Osteoblast (primary cell): ENCODE measurements around the gene OR2Z1. TPM values are rescaled to one million over a fixed set of nuclear protein-coding genes. Genes with fewer than 3 reads are reported as not detected.

Source experiments
- DNase-seq: peaks from one replicate; pipeline ENCODE4 v3.0.0; 2011; ENCODE audit warnings: low spot score, mixed read lengths; ENCODE audit not compliant: insufficient read length; ENCODE audit errors: missing footprints
- H2AFZ ChIP-seq: 2 replicates; pipeline ENCODE4 v1.6.0; 2011; ENCODE audit warnings: mild to moderate bottlenecking, low read length
- H3K27ac ChIP-seq: 2 replicates; pipeline ENCODE4 v1.5.1; 2011; ENCODE audit warnings: mild to moderate bottlenecking, low read depth, low read length, moderate library complexity
- H3K27me3 ChIP-seq: 2 replicates; pipeline ENCODE4 v1.6.0; 2012; ENCODE audit warnings: mild to moderate bottlenecking, control low read depth, inconsistent platforms, low read length, moderate library complexity; ENCODE audit not compliant: insufficient read depth
- H3K36me3 ChIP-seq: 2 replicates; pipeline ENCODE4 v1.5.1; 2011; ENCODE audit warnings: mild to moderate bottlenecking, low read length, control low read depth, moderate library complexity; ENCODE audit not compliant: insufficient read depth
- H3K4me1 ChIP-seq: 2 replicates; pipeline ENCODE4 v1.5.1; 2011; ENCODE audit warnings: mild to moderate bottlenecking, low read length, control low read depth, moderate library complexity; ENCODE audit not compliant: insufficient read depth
- H3K4me2 ChIP-seq: 2 replicates; pipeline ENCODE4 v1.6.0; 2011; ENCODE audit warnings: mild to moderate bottlenecking, low read length; ENCODE audit not compliant: insufficient read depth
- H3K4me3 ChIP-seq: fragments of 200-600 bp; sonication (generic); 3 replicates; pipeline ENCODE4 v1.5.1; 2012; ENCODE audit warnings: mild to moderate bottlenecking, low read length, inconsistent platforms; ENCODE audit not compliant: insufficient read depth
- H3K79me2 ChIP-seq: 2 replicates; pipeline ENCODE4 v1.6.0; 2012; ENCODE audit warnings: mild to moderate bottlenecking, low read length, control low read depth, inconsistent platforms; ENCODE audit not compliant: insufficient read depth
- H3K9me3 ChIP-seq: 2 replicates; pipeline ENCODE4 v1.5.1; 2011; ENCODE audit warnings: low read depth, low read length, control low read depth
- H4K20me1 ChIP-seq: 2 replicates; pipeline ENCODE4 v1.6.0; 2012; ENCODE audit warnings: mild to moderate bottlenecking, low read length, control low read depth; ENCODE audit not compliant: insufficient read depth
- total RNA-seq: library from RNA; depleted of rRNA; stranded (reverse); fragments of >200 nt; gene quantifications from 2 replicates; pipeline ENCODE4 v1.2.3, GENCODE V29; 2012
- TF ChIP-seq, protein P1 (sequence below): IDR thresholded peaks from 2 replicates; pipeline ENCODE4 v1.5.1; 2011; ENCODE audit warnings: mild to moderate bottlenecking, low read depth, low read length, moderate library complexity; ENCODE audit errors: extremely low read depth

The OR2Z1 gene
- total RNA-seq, 1 donor = not detected

DNA sequence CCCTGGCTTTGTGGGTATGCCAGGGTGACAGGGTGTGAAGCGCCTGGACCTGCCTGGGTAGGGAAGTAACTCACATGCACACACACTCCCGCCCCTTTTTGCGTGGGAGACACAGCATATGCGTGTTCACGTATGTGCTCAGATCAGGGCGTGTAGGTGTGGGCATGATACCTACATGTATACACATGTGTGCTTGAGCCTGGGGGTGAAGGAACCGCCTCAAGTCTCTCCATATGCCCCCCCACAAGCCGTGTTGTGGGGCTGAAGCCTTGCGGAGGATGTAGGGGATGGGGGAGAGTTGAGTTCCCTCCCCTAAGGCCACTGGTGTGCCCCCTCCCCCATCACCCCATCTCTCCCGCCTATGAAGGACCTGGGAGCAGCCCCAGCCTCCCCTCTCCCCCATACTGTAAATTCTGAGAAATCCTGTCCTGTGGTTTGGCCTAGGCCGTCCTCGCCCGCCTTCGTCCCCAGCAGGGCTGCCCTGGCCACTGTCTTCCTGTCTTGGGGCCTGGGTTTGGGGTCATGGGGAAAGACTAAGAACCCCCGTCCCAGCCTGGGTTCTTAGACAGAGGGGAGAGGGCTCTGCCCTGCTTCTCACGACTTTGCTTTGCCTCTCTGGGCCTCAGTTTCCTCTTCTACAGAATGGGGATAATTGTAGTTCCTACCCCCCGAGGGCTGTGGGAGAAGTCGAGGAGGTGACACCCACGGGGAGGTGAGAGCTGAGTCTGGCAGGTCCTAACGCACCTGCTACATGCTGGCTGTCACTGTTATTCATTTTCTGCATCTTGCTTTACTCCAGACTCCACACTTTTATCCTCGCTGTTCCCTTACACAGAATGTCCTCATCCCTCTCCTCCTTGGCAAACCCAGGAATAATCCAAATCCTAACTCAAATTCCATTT, 37.2 kb upstream of the OR2Z1 start:
- no peak overlapping the region for H3K27ac ChIP-seq
- DNase-seq = no peak
- H3K9me3 ChIP-seq = peaks cover 5% of the 10 kb centered on the region
- H3K27me3 ChIP-seq = no peaks in the 10 kb centered on the region
- no peak overlapping the region for H2AFZ ChIP-seq
- H3K79me2 ChIP-seq = no peaks in the 10 kb centered on the region
- no peaks in the 10 kb centered on the region for H3K4me1 ChIP-seq
- H3K4me2 ChIP-seq = no peak overlapping the region
- TF ChIP-seq, protein P1, sequence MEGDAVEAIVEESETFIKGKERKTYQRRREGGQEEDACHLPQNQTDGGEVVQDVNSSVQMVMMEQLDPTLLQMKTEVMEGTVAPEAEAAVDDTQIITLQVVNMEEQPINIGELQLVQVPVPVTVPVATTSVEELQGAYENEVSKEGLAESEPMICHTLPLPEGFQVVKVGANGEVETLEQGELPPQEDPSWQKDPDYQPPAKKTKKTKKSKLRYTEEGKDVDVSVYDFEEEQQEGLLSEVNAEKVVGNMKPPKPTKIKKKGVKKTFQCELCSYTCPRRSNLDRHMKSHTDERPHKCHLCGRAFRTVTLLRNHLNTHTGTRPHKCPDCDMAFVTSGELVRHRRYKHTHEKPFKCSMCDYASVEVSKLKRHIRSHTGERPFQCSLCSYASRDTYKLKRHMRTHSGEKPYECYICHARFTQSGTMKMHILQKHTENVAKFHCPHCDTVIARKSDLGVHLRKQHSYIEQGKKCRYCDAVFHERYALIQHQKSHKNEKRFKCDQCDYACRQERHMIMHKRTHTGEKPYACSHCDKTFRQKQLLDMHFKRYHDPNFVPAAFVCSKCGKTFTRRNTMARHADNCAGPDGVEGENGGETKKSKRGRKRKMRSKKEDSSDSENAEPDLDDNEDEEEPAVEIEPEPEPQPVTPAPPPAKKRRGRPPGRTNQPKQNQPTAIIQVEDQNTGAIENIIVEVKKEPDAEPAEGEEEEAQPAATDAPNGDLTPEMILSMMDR = no peak
- no peaks in the 10 kb centered on the region for H4K20me1 ChIP-seq
- no peak overlapping the region for H3K4me3 ChIP-seq
- H3K36me3 ChIP-seq = no peaks in the 10 kb centered on the region

DNA sequence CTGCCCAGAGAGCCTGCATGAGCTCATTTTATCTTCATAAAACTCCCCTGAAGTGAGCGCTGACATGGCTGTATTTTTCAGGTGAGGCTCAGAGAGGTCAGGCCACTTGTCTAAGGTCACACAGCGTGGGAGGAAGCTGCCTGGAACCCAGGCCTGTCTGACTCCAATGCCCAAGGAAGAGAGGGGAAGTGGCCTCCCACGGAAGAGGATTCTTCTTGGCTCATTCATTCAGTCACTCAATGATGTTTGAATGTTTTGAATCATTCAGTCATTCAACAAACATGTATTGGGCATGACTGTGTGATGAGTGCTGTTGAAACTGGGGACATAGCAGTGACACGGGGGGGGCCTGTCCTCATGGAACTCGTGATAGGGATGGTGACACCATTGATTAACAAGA, 34.9 kb upstream of the OR2Z1 start:
- Histone ChIP-seq H3K9me3 (no peaks in the 10 kb centered on the region), H2AFZ (no peak overlapping the region), H4K20me1 (no peaks in the 10 kb centered on the region), H3K36me3 (no peaks in the 10 kb centered on the region), H3K79me2 (no peaks in the 10 kb centered on the region), H3K4me2 (no peak overlapping the region), H3K4me3 (no peak overlapping the region), H3K27ac (no peak overlapping the region), H3K27me3 (no peaks in the 10 kb centered on the region), H3K4me1 (no peaks in the 10 kb centered on the region)
- TF ChIP-seq, protein P1 = no peak
- no peak for DNase-seq

DNA sequence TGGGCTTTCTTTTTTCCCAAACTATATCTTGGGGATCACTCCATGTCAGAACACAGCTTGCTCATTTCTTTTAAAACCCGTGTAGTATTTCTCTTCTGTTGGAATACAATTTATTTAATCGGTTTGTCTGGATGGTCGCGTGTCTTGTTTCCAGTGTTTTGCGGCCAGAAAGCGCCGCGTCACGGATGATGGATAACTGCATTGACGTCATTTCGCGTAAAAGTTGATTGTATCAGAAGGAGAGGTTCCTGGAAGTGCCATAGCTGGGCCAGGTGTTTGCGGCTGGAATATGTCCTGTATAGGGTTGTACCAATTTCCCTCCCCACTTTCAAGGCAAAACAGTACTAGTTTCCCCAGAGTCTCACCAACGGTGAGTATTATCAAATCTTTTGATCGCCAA, 32.5 kb upstream of the OR2Z1 start:
- H4K20me1 ChIP-seq = no peaks in the 10 kb centered on the region

More for the DNA sequence above, 32.5 kb upstream of the OR2Z1 start:
- H3K4me2 ChIP-seq = no peak overlapping the region
- no peak overlapping the region for H3K4me3 ChIP-seq
- TF ChIP-seq, protein P1 = no peak
- no peaks in the 10 kb centered on the region for H3K79me2 ChIP-seq
- no peaks in the 10 kb centered on the region for H3K36me3 ChIP-seq
- no peaks in the 10 kb centered on the region for H3K27me3 ChIP-seq
- no peaks in the 10 kb centered on the region for H3K9me3 ChIP-seq
- no peaks in the 10 kb centered on the region for H3K4me1 ChIP-seq
- H3K27ac ChIP-seq = no peak overlapping the region
- DNase-seq = no peak
- no peak overlapping the region for H2AFZ ChIP-seq
